HepG2 (cell line): ENCODE data around the gene VPS50. TPM values are rescaled to one million over a fixed set of nuclear protein-coding genes. Genes with fewer than 3 reads are reported as not detected.

Experiments used
- CEBPG ChIP-seq: IDR thresholded peaks from 2 replicates; pipeline ENCODE4 v1.6.1; 2016
- ETV5 ChIP-seq: IDR thresholded peaks from 2 replicates; pipeline ENCODE4 v1.6.1; 2018; ENCODE audit warnings: missing biosample characterization, missing genetic modification reagents, inconsistent platforms, borderline replicate concordance
- FOXA1 ChIP-seq, 2 experiments: fragments of 450-650 bp in 1 of 2; sonication (generic) in 1 of 2; formaldehyde crosslinking in 1 of 2; IDR thresholded peaks; 2 replicates each; pipeline versions ENCODE4 v1.4.0 to v1.6.1; 2016 to 2020; ENCODE audit warnings: missing genetic modification reagents in 1 of 2
- HMG20A ChIP-seq: IDR thresholded peaks from 2 replicates; pipeline ENCODE4 v1.6.1; 2016; ENCODE audit warnings: borderline replicate concordance
- LCORL ChIP-seq, 2 experiments: fragments of 450-650 bp in 1 of 2; sonication (generic) in 1 of 2; formaldehyde crosslinking in 1 of 2; IDR thresholded peaks; 2 replicates each; pipeline versions ENCODE4 v1.5.0 to v1.6.1; 2017 to 2020; ENCODE audit warnings: antibody characterized with exemption in 1 of 2, missing genetic modification reagents in 1 of 2
- NFYB ChIP-seq: sonication (generic); formaldehyde crosslinking; IDR thresholded peaks from 2 replicates; pipeline ENCODE4 v1.4.0; 2020; ENCODE audit warnings: missing genetic modification reagents
- NFYC ChIP-seq: IDR thresholded peaks from 2 replicates; pipeline ENCODE4 v1.6.1; 2016; ENCODE audit warnings: missing genetic modification reagents, missing compliant biosample characterization
- POLR2G ChIP-seq: fragments of 200-400 bp; formaldehyde crosslinking; IDR thresholded peaks from 2 replicates; pipeline ENCODE4 v1.6.1; 2018; ENCODE audit warnings: mild to moderate bottlenecking, low read depth, low read length, moderate library complexity
- RELA ChIP-seq: sonication (generic); formaldehyde crosslinking; IDR thresholded peaks from 2 replicates; pipeline ENCODE4 v1.4.0; 2020; ENCODE audit warnings: missing genetic modification reagents
- RERE ChIP-seq: IDR thresholded peaks from 2 replicates; pipeline ENCODE4 v1.6.1; 2016; ENCODE audit warnings: low read depth, missing genetic modification reagents, missing compliant biosample characterization
- TBX2 ChIP-seq: sonication (generic); formaldehyde crosslinking; IDR thresholded peaks from 2 replicates; pipeline ENCODE4 v1.5.0; 2020; ENCODE audit warnings: missing genetic modification reagents, mild to moderate bottlenecking, borderline replicate concordance
- ZBED4 ChIP-seq: sonication (generic); formaldehyde crosslinking; IDR thresholded peaks from 2 replicates; pipeline ENCODE4 v1.4.0; 2020; ENCODE audit warnings: missing genetic modification reagents, borderline replicate concordance
- ZNF101 ChIP-seq: sonication (generic); formaldehyde crosslinking; IDR thresholded peaks from 2 replicates; pipeline ENCODE4 v1.4.0; 2020; ENCODE audit warnings: mild to moderate bottlenecking, low read depth, missing genetic modification reagents, borderline replicate concordance
- ZNF24 ChIP-seq: fragments of 450-650 bp; IDR thresholded peaks from 2 replicates; pipeline ENCODE4 v1.6.1; 2017; ENCODE audit warnings: antibody characterized with exemption, mild to moderate bottlenecking
- ZNF335 ChIP-seq: sonication (generic); formaldehyde crosslinking; IDR thresholded peaks from 2 replicates; pipeline ENCODE4 v1.4.0; 2020; ENCODE audit warnings: missing genetic modification reagents
- polyA plus RNA-seq, 8 experiments: library from polyadenylated mRNA; depleted of rRNA in 3 of 8; stranded (reverse) in 7 of 8; unstranded in 1 of 8; fragments of >200 nt; fragmentation: Illumina TruSeq in 4 of 8; extraction: Trizol in 4 of 8; gene quantifications; 2 replicates each; pipeline versions ENCODE4 v1.2.1 to v1.2.3, GENCODE V29; 2011 to 2016; ENCODE audit warnings: low read depth in 4 of 8, missing spikeins in 1 of 8, mixed read lengths in 1 of 8; ENCODE audit not compliant: insufficient read depth in 1 of 8
- total RNA-seq, 5 experiments: library from RNA; depleted of rRNA; stranded (reverse); fragments of >200 nt; fragmentation: Illumina TruSeq; extraction: Trizol; gene quantifications; 2 replicates each; pipeline ENCODE4 v1.2.3, GENCODE V29; 2016; ENCODE audit warnings: low read depth in 1 of 5
- TF ChIP-seq, protein P1 (sequence below): sonication (generic); formaldehyde crosslinking; IDR thresholded peaks from 2 replicates; pipeline ENCODE4 v1.4.0; 2020; ENCODE audit warnings: missing genetic modification reagents

Gene VPS50
- total and polyA plus RNA-seq, 2 of the 13 experiments (the other 11 are each of a cell fraction or from before 2014, with no cell fraction given) = 10.3 to 20.4 TPM

- TF ChIP-seq TBX2 (CRISPR knock-in tag) (peak; percentile 71), RELA (CRISPR knock-in tag) (no peak), FOXA1 (IDR thresholded peaks at IDR 0.05) (no peak), FOXA1 (CRISPR knock-in tag; IDR thresholded peaks at IDR 0.05) (no peak), HMG20A (CRISPR knock-in tag) (no peak), NFYC (CRISPR knock-in tag) (no peak), LCORL (IDR thresholded peaks at IDR 0.05) (no peak), LCORL (CRISPR knock-in tag; IDR thresholded peaks at IDR 0.05) (peak; percentile 45; the same call in 1 of the 2 replicates), NFYB (peak; percentile 44), ZNF101 (CRISPR knock-in tag) (no peak), POLR2G (peak; percentile 79), ZNF24 (no peak), ZBED4 (CRISPR knock-in tag) (no peak), CEBPG (CRISPR knock-in tag) (peak; percentile 5; the same call in 1 of the 2 replicates), ETV5 (CRISPR knock-in tag) (0 out of 2 replicates have a peak, but pooled peaks have one; percentile 11), RERE (CRISPR knock-in tag) (no peak), ZNF335 (peak; percentile 99)
- TF ChIP-seq, protein P1, sequence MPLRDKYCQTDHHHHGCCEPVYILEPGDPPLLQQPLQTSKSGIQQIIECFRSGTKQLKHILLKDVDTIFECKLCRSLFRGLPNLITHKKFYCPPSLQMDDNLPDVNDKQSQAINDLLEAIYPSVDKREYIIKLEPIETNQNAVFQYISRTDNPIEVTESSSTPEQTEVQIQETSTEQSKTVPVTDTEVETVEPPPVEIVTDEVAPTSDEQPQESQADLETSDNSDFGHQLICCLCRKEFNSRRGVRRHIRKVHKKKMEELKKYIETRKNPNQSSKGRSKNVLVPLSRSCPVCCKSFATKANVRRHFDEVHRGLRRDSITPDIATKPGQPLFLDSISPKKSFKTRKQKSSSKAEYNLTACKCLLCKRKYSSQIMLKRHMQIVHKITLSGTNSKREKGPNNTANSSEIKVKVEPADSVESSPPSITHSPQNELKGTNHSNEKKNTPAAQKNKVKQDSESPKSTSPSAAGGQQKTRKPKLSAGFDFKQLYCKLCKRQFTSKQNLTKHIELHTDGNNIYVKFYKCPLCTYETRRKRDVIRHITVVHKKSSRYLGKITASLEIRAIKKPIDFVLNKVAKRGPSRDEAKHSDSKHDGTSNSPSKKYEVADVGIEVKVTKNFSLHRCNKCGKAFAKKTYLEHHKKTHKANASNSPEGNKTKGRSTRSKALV = no peak
Measured at GRCh38 chr7:93231799-93232672, at the start of gene VPS50 (continued).
